K562 (cell line): ENCODE data around the gene HOTAIR.

Source experiments
- ESRRA ChIP-seq: fragments of 450-650 bp; IDR thresholded peaks from 2 replicates; pipeline ENCODE4 v1.6.1; 2014; ENCODE audit warnings: low read depth, mild to moderate bottlenecking, moderate library complexity, borderline replicate concordance
- FUS ChIP-seq: fragments of 200-400 bp; formaldehyde crosslinking; optimal IDR thresholded peaks from 2 replicates; pipeline ENCODE3; 2017; ENCODE audit warnings: low read depth, low read length
- HNRNPH1 ChIP-seq: fragments of 200-400 bp; formaldehyde crosslinking; optimal IDR thresholded peaks from 2 replicates; pipeline ENCODE3; 2017; ENCODE audit warnings: low read depth, mild to moderate bottlenecking, low read length, moderate library complexity
- NFATC3 ChIP-seq: fragments of 450-650 bp; IDR thresholded peaks from 2 replicates; pipeline ENCODE4 v1.6.1; 2017; ENCODE audit warnings: mild to moderate bottlenecking
- NFE2 ChIP-seq: IDR thresholded peaks from 2 replicates; pipeline ENCODE4 v1.6.1; 2014; ENCODE audit warnings: antibody characterized with exemption, low read depth
- POLR2A ChIP-seq: fragments of 450-650 bp; conservative IDR thresholded peaks from 2 replicates; pipeline ENCODE4 v1.6.1; 2016
- SIN3A ChIP-seq, 2 experiments: fragments of 150-350 bp in 1 of 2; IDR thresholded peaks; 2 replicates each; pipeline ENCODE4 v1.6.1; 2011 to 2016; ENCODE audit warnings: borderline replicate concordance in 2 of 2, low read depth in 2 of 2, low read length in 2 of 2, mild to moderate bottlenecking in 2 of 2, moderate library complexity in 2 of 2; ENCODE audit not compliant: control insufficient read depth in 1 of 2
- SRSF1 ChIP-seq: fragments of 200-400 bp; formaldehyde crosslinking; IDR thresholded peaks from 2 replicates; pipeline ENCODE4 v1.6.1; 2017; ENCODE audit warnings: mild to moderate bottlenecking, low read depth, low read length, moderate library complexity
- TCF7L2 ChIP-seq: fragments of 150-350 bp; IDR thresholded peaks from 2 replicates; pipeline ENCODE4 v1.6.1; 2016; ENCODE audit warnings: low read depth, mild to moderate bottlenecking, low read length, moderate library complexity
- ZBTB49 ChIP-seq: sonication (generic); formaldehyde crosslinking; IDR thresholded peaks from 2 replicates; pipeline ENCODE4 v1.8.0; 2022; ENCODE audit warnings: missing genetic modification reagents, mild to moderate bottlenecking, borderline replicate concordance
- ZC3H11A ChIP-seq: IDR thresholded peaks from 2 replicates; pipeline ENCODE4 v1.6.1; 2012; ENCODE audit warnings: low read depth, low read length, improper control_type of control experiment
- ZNF644 ChIP-seq: fragments of 200-800 bp; sonication (Bioruptor generic); IDR thresholded peaks from 2 replicates; pipeline ENCODE4 v1.6.1; 2016; ENCODE audit warnings: low read depth, missing genetic modification characterization, missing compliant biosample characterization
- TF ChIP-seq, protein P1 (sequence below), 3 experiments: IDR thresholded peaks in 2 of 3; conservative IDR thresholded peaks in 1 of 3; 2 replicates each; pipeline ENCODE4 v1.5.1; 2011 to 2012; ENCODE audit warnings: low read length in 3 of 3, mild to moderate bottlenecking in 3 of 3, control low read depth in 2 of 3, improper control_type of control experiment in 1 of 3, inconsistent platforms in 1 of 3, low read depth in 1 of 3, mixed read lengths in 1 of 3, moderate library complexity in 1 of 3; ENCODE audit not compliant: insufficient read depth in 2 of 3

DNA sequence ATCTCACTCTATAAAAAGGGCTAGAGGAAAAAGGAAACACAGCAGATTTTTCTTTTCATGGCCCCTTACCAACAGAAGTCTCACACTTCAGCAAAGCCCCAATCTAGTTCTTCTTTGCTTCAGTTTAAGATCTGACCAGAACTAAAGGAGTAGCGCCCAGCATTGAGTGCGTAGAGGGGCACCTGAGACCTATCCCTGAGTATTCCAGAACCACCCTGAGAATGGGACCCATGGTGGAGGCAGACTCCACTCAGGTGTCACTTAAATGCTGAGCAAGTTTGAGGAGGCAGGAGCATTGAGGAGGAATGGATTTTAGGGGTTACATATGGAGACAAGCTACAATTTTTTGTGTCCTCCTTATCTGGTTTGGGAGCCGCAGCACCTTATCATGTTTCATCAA, 3.6 kb downstream of the HOTAIR start:
- TF ChIP-seq ZBTB49 (no peak), FUS (no peak), HNRNPH1 (no peak), SIN3A (IDR thresholded peaks at IDR 0.05; ENCODE audit: borderline replicate concordance in 2 of 2, control insufficient read depth in 1 of 2, low read depth in 2 of 2, low read length in 2 of 2) (no peak), ESRRA (no peak), POLR2A (no peak), ZNF644 (tag) (no peak), NFATC3 (no peak), ZC3H11A (no peak), TCF7L2 (no peak), SRSF1 (no peak), NFE2 (no peak)
- TF ChIP-seq, protein P1, sequence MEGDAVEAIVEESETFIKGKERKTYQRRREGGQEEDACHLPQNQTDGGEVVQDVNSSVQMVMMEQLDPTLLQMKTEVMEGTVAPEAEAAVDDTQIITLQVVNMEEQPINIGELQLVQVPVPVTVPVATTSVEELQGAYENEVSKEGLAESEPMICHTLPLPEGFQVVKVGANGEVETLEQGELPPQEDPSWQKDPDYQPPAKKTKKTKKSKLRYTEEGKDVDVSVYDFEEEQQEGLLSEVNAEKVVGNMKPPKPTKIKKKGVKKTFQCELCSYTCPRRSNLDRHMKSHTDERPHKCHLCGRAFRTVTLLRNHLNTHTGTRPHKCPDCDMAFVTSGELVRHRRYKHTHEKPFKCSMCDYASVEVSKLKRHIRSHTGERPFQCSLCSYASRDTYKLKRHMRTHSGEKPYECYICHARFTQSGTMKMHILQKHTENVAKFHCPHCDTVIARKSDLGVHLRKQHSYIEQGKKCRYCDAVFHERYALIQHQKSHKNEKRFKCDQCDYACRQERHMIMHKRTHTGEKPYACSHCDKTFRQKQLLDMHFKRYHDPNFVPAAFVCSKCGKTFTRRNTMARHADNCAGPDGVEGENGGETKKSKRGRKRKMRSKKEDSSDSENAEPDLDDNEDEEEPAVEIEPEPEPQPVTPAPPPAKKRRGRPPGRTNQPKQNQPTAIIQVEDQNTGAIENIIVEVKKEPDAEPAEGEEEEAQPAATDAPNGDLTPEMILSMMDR (IDR thresholded peaks at IDR 0.05 in 2 of 3, conservative IDR thresholded peaks at IDR 0.05 in 1 of 3; ENCODE audit: insufficient read depth in 2 of 3, low read depth in 1 of 3, low read length in 3 of 3): no peak
